ENCODE data around the gene SSX2IP. TPM values are rescaled to one million over a fixed set of nuclear protein-coding genes. Genes with fewer than 3 reads are reported as not detected.
A peak's percentile ranks its signal among the peaks of the same experiment; 100 is the strongest.

The SSX2IP gene
- total RNA-seq, 1 experiment from 2014 or later = 42.4 TPM

- no peaks in the 10 kb centered on the region for H3K27me3 ChIP-seq (replicated peaks; ENCODE audit: insufficient read depth, low read depth, low read length, poor library complexity)
- TF ChIP-seq CTCF (conservative IDR thresholded peaks at IDR 0.05; ENCODE audit: low read depth, low read length) = no peak
- TF ChIP-seq EZH2 (IDR thresholded peaks at IDR 0.05; ENCODE audit: borderline replicate concordance, low read depth, low read length, poor library complexity, severe bottlenecking) = no peak
- no peaks in the 10 kb centered on the region for H3K4me1 ChIP-seq (ENCODE audit: insufficient read depth, low read length, poor library complexity, severe bottlenecking)
- ChIA-PET CTCF (interaction anchor here (0.6 kb wide), 1 partner anchor 181 kb away, joined by 3 read pairs; no protein-coding TSS in a partner anchor), POLR2A (ENCODE audit: low non-redundant PET) (no interaction called here)
- H3K27ac ChIP-seq (ENCODE audit: low read depth, low read length, poor library complexity, severe bottlenecking) = no peak overlapping the region
- H3K4me3 ChIP-seq (ENCODE audit: low read depth, low read length, poor library complexity, severe bottlenecking) = no peak overlapping the region
- H3K36me3 ChIP-seq (ENCODE audit: insufficient read depth, low read length, poor library complexity, severe bottlenecking) = no peaks in the 10 kb centered on the region
- intact Hi-C loops (cut with micrococcal nuclease; ENCODE audit: unreplicated experiment) = no loop called here
- DNase-seq (ENCODE audit: low spot score) = no peak
- no TSS peak for BruUV-seq (replicated peaks)
- H3K9me3 ChIP-seq (ENCODE audit: low read depth, low read length, poor library complexity, severe bottlenecking) = peaks cover 31% of the 10 kb centered on the region
Observed at GRCh38 chr1:84605157-84605556, 85.1 kb downstream of the SSX2IP start.

GRCh38 chr1:84603941-84604830 lies 86.1 kb downstream of the SSX2IP start:
- Histone ChIP-seq H3K9me3 (ENCODE audit: low read depth, low read length, poor library complexity, severe bottlenecking) (peaks cover 31% of the 10 kb centered on the region), H3K27ac (ENCODE audit: low read depth, low read length, poor library complexity, severe bottlenecking) (no peak overlapping the region), H3K4me1 (ENCODE audit: insufficient read depth, low read length, poor library complexity, severe bottlenecking) (no peaks in the 10 kb centered on the region), H3K36me3 (ENCODE audit: insufficient read depth, low read length, poor library complexity, severe bottlenecking) (no peaks in the 10 kb centered on the region), H3K4me3 (ENCODE audit: low read depth, low read length, poor library complexity, severe bottlenecking) (no peak overlapping the region), H3K27me3 (replicated peaks; ENCODE audit: insufficient read depth, low read depth, low read length, poor library complexity) (no peaks in the 10 kb centered on the region)
- intact Hi-C loops (cut with micrococcal nuclease; ENCODE audit: unreplicated experiment) = no loop called here
- CTCF ChIA-PET = interaction anchor here (0.6 kb wide), 1 partner anchor 180 kb away, joined by 3 read pairs; no protein-coding TSS in a partner anchor
- TF ChIP-seq EZH2 (IDR thresholded peaks at IDR 0.05; ENCODE audit: borderline replicate concordance, low read depth, low read length, poor library complexity, severe bottlenecking) (no peak), CTCF (conservative IDR thresholded peaks at IDR 0.05; ENCODE audit: low read depth, low read length) (0 out of 2 replicates have a peak, but pooled peaks have one; percentile 11)
- BruUV-seq (replicated peaks) = no TSS peak
- peak; percentile 21 for DNase-seq (ENCODE audit: low spot score)
- POLR2A ChIA-PET (ENCODE audit: low non-redundant PET) = no interaction called here

- DNase-seq (ENCODE audit: low spot score) = no peak
- Histone ChIP-seq H3K36me3 (ENCODE audit: insufficient read depth, low read length, poor library complexity, severe bottlenecking) (no peaks in the 10 kb centered on the region), H3K4me3 (ENCODE audit: low read depth, low read length, poor library complexity, severe bottlenecking) (no peak overlapping the region), H3K27me3 (replicated peaks; ENCODE audit: insufficient read depth, low read depth, low read length, poor library complexity) (no peaks in the 10 kb centered on the region), H3K9me3 (ENCODE audit: low read depth, low read length, poor library complexity, severe bottlenecking) (peaks cover 31% of the 10 kb centered on the region), H3K4me1 (ENCODE audit: insufficient read depth, low read length, poor library complexity, severe bottlenecking) (no peaks in the 10 kb centered on the region), H3K27ac (ENCODE audit: low read depth, low read length, poor library complexity, severe bottlenecking) (no peak overlapping the region)
- intact Hi-C loops (cut with micrococcal nuclease; ENCODE audit: unreplicated experiment) = no loop called here
- ChIA-PET CTCF (no interaction called here), POLR2A (ENCODE audit: low non-redundant PET) (no interaction called here)
- TF ChIP-seq CTCF (conservative IDR thresholded peaks at IDR 0.05; ENCODE audit: low read depth, low read length) = no peak
- TF ChIP-seq EZH2 (IDR thresholded peaks at IDR 0.05; ENCODE audit: borderline replicate concordance, low read depth, low read length, poor library complexity, severe bottlenecking) = no peak
- no TSS peak for BruUV-seq (replicated peaks)
Observed at GRCh38 chr1:84603223-84603622, 87.0 kb downstream of the SSX2IP start.
